ENCODE data around the gene PLEK2.
"Not testable (repeated sequence)": the region's sequence is repeated elsewhere in the genome, so short reads cannot be mapped to it uniquely, and the experiment has no call there.

DNA sequence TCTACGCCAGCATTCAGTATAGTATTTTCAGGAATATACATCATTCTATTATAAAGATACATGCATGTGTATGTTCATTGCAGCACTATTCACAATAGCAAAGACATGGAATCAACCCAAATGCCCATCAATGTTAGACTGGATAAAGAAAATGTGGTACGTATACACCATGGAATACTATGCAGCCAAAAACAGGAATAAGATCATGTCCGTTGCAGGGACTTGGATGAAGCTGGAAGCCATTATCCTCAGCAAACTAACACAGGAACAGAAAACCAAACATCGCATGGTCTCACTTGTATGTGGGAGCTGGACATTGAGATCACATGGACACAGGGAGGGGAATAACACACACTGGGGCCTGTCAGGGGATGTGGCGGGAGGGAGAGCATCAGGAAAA, 3.6 kb upstream of the PLEK2 start:
- TF ChIP-seq POLR2A (IDR thresholded peaks at IDR 0.05): not testable (repeated sequence)
- TF ChIP-seq, protein P1, sequence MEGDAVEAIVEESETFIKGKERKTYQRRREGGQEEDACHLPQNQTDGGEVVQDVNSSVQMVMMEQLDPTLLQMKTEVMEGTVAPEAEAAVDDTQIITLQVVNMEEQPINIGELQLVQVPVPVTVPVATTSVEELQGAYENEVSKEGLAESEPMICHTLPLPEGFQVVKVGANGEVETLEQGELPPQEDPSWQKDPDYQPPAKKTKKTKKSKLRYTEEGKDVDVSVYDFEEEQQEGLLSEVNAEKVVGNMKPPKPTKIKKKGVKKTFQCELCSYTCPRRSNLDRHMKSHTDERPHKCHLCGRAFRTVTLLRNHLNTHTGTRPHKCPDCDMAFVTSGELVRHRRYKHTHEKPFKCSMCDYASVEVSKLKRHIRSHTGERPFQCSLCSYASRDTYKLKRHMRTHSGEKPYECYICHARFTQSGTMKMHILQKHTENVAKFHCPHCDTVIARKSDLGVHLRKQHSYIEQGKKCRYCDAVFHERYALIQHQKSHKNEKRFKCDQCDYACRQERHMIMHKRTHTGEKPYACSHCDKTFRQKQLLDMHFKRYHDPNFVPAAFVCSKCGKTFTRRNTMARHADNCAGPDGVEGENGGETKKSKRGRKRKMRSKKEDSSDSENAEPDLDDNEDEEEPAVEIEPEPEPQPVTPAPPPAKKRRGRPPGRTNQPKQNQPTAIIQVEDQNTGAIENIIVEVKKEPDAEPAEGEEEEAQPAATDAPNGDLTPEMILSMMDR (IDR thresholded peaks at IDR 0.05 in 4 of 5, conservative IDR thresholded peaks at IDR 0.05 in 1 of 5): not testable (repeated sequence)
